Activated B cell treated with CpG ODN at 0.5 μM for 24 hours (primary cell): ENCODE data around the gene SPOP. TPM values are rescaled to one million over a fixed set of nuclear protein-coding genes. Genes with fewer than 3 reads are reported as not detected.

ENCODE experiments used
- ATAC-seq: fragments of 200-7000 bp; cut with Tn5 transposase; one replicate; pipeline ENCODE4 v1.10.0; 2021; ENCODE audit warnings: low read depth, mild to moderate bottlenecking, moderate library complexity
- CTCF ChIA-PET: fragments of 350-600 bp; sonication (Branson Sonifier 250); formaldehyde crosslinking; loops from one replicate; lab custom pipeline; 2021; ENCODE audit warnings: antibody characterized with exemption; lab: Charles Lee
- POLR2A ChIA-PET: fragments of 350-600 bp; sonication (Branson Sonifier 250); formaldehyde crosslinking; loops from one replicate; lab custom pipeline; 2021; ENCODE audit warnings: antibody characterized with exemption; lab: Charles Lee
- DNase-seq: peaks from one replicate; pipeline ENCODE4 v3.0.0; 2022
- H3K27ac Mint-ChIP-seq: one replicate; pipeline ENCODE4 v1.8.0; 2020; ENCODE audit warnings: mixed read lengths
- H3K27me3 Mint-ChIP-seq: one replicate; pipeline ENCODE4 v1.8.0; 2021; ENCODE audit warnings: mixed read lengths
- H3K36me3 Mint-ChIP-seq: one replicate; pipeline ENCODE4 v1.8.0; 2021; ENCODE audit warnings: low read depth, mixed read lengths
- H3K4me1 Mint-ChIP-seq: one replicate; pipeline ENCODE4 v1.8.0; 2021; ENCODE audit warnings: mixed read lengths
- H3K4me3 Mint-ChIP-seq: one replicate; pipeline ENCODE4 v1.8.0; 2020; ENCODE audit warnings: mild to moderate bottlenecking, mixed read lengths
- H3K9me3 Mint-ChIP-seq: one replicate; pipeline ENCODE4 v1.8.0; 2020; ENCODE audit warnings: mixed read lengths
- intact Hi-C: fragments of 100-400 bp; cut with micrococcal nuclease; formaldehyde crosslinking; loops from one replicate; pipeline ENCODE4 v1.15.1; 2024
- total RNA-seq: library from RNA; stranded (reverse); gene quantifications from 2 replicates; pipeline ENCODE4 v1.2.3, GENCODE V29; 2022
- TF ChIP-seq, protein P1 (sequence below): fragments of 200-600 bp; IDR thresholded peaks from one replicate; pipeline ENCODE4 v1.8.0; 2022; ENCODE audit warnings: antibody characterized with exemption, mild to moderate bottlenecking

SPOP gene
- total RNA-seq, 1 donor from 2014 or later: 65.8 TPM

GRCh38 chr17:49573510-49574322 is 104.2 kb downstream of the SPOP start:
- intact Hi-C loops: no loop called here
- ChIA-PET POLR2A (no interaction called here), CTCF (interaction anchor here (6.5 kb wide), 1 partner anchor 123 kb away, joined by 55 read pairs; no protein-coding TSS in a partner anchor)
- no peak overlapping the region for H3K27ac Mint-ChIP-seq
- ATAC-seq (no peak), DNase-seq (no peak)
- peaks cover 42% of the 10 kb centered on the region for H3K27me3 Mint-ChIP-seq
- no peak overlapping the region for H3K4me3 Mint-ChIP-seq
- no peaks in the 10 kb centered on the region for H3K9me3 Mint-ChIP-seq
- TF ChIP-seq, protein P1, sequence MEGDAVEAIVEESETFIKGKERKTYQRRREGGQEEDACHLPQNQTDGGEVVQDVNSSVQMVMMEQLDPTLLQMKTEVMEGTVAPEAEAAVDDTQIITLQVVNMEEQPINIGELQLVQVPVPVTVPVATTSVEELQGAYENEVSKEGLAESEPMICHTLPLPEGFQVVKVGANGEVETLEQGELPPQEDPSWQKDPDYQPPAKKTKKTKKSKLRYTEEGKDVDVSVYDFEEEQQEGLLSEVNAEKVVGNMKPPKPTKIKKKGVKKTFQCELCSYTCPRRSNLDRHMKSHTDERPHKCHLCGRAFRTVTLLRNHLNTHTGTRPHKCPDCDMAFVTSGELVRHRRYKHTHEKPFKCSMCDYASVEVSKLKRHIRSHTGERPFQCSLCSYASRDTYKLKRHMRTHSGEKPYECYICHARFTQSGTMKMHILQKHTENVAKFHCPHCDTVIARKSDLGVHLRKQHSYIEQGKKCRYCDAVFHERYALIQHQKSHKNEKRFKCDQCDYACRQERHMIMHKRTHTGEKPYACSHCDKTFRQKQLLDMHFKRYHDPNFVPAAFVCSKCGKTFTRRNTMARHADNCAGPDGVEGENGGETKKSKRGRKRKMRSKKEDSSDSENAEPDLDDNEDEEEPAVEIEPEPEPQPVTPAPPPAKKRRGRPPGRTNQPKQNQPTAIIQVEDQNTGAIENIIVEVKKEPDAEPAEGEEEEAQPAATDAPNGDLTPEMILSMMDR: no peak
- H3K4me1 Mint-ChIP-seq: peaks cover 13% of the 10 kb centered on the region
- H3K36me3 Mint-ChIP-seq: no peaks in the 10 kb centered on the region

DNA sequence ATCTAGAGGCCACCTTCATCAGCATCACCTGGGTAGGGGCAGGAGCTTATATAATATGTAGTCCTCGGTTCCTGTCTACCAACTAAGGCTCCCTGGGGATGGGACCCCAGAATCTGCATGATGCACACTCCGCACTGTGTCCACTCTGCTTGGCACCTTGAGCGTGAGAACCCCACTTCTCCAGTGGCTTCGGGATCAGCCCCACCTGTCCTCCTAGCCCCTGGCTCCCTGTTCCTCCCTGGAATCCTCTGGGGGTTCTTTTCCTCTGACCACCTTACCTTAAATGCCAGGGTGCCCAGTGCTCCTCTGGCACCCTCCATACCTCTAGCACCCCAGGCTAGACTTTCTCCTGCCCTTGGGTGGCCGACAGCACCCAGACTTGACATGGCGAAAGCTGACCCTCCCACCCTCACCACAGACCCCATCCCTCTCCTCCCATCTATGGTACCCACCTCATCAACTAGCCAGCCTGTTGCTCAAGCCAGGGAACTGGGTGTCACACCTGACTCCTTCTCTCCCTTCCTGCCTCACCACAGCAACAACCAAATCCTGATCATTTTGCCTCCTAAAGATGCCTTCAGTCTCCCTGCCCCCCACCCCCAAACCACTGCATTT is 105.0 kb downstream of the SPOP start:
- Mint-ChIP-seq H3K27me3 (peaks cover 41% of the 10 kb centered on the region), H3K4me3 (no peak overlapping the region), H3K36me3 (no peaks in the 10 kb centered on the region), H3K9me3 (no peaks in the 10 kb centered on the region), H3K27ac (no peak overlapping the region), H3K4me1 (peaks cover 18% of the 10 kb centered on the region)
- ATAC-seq (no peak), DNase-seq (no peak)
- CTCF ChIA-PET: interaction anchor here (6.5 kb wide), 1 partner anchor 124 kb away, joined by 55 read pairs; no protein-coding TSS in a partner anchor
- intact Hi-C loops: no loop called here
- POLR2A ChIA-PET: no interaction called here
- TF ChIP-seq, protein P1: no peak

DNA sequence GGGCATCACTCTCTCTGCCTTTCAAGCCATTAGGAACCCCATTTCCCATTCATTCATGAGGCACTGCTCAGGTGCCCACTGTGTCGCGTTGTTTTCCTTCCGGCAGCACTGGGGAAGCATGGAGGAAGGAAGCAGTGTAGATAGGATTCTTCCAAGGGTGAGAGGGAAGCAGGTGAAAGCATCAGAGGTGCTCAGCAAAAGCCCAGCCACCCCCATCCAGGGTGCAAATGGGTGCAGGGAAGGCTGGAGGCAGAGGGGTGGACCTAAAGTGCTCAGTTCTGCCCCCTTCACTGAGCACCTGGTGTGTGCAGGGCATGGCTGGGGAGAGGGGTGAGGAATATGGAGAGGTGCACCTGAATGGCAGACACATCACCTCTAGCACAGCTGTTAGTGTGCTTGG is 105.7 kb downstream of the SPOP start:
- intact Hi-C loops: no loop called here
- no peak overlapping the region for H3K4me3 Mint-ChIP-seq
- DNase-seq (no peak), ATAC-seq (no peak)
- no peak overlapping the region for H3K27ac Mint-ChIP-seq
- TF ChIP-seq, protein P1: no peak
- no peaks in the 10 kb centered on the region for H3K36me3 Mint-ChIP-seq
- POLR2A ChIA-PET: no interaction called here
- H3K27me3 Mint-ChIP-seq: peaks cover 40% of the 10 kb centered on the region
- H3K4me1 Mint-ChIP-seq: peaks cover 15% of the 10 kb centered on the region
- no peaks in the 10 kb centered on the region for H3K9me3 Mint-ChIP-seq
- CTCF ChIA-PET: interaction anchor here (1.4 to 6.5 kb wide), 2 partner anchors 124 to 136 kb away, joined by 4 to 55 read pairs; partner anchors contain the start of gene SLC35B1

DNA sequence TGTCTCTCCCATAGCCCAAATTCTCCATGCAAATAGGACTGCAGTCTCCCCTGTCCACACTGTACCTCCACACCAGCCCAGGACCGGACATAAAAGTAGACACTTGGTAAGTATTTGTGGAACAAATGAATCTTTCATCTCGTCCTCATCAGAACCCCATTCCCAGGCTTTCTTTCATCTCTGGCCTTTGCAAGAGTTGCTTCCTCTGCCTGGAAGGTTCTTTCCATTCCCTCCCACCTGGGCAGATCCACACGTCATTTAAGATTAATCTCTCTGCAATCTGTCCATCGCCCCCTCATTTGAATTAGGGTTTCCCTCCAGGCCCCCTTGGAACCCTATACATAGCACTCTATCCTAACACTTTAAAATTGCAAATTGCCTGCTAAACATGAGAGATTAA is 106.1 kb downstream of the SPOP start:
- Mint-ChIP-seq H3K9me3 (no peaks in the 10 kb centered on the region), H3K27ac (no peak overlapping the region), H3K36me3 (no peaks in the 10 kb centered on the region), H3K4me1 (peaks cover 12% of the 10 kb centered on the region), H3K27me3 (peaks cover 40% of the 10 kb centered on the region), H3K4me3 (no peak overlapping the region)
- POLR2A ChIA-PET: no interaction called here
- intact Hi-C loops: loop anchor here (2.0 kb wide), 1 partner anchor 217 kb away; the partner anchor contains the start of gene KAT7
- TF ChIP-seq, protein P1: no peak
- ATAC-seq (no peak), DNase-seq (no peak)
- CTCF ChIA-PET: interaction anchor here (0.9 to 6.5 kb wide), 4 partner anchors 120 to 137 kb away, joined by 3 to 55 read pairs (median 4); partner anchors contain the start of gene SLC35B1

GRCh38 chr17:49571283-49571682 is 106.6 kb downstream of the SPOP start:
- H3K4me1 Mint-ChIP-seq: peaks cover 11% of the 10 kb centered on the region
- H3K27ac Mint-ChIP-seq: no peak overlapping the region
- no peaks in the 10 kb centered on the region for H3K9me3 Mint-ChIP-seq
- H3K4me3 Mint-ChIP-seq: no peak overlapping the region
- TF ChIP-seq, protein P1: no peak
- POLR2A ChIA-PET: no interaction called here
- DNase-seq (no peak), ATAC-seq (no peak)
- H3K36me3 Mint-ChIP-seq: no peaks in the 10 kb centered on the region
- intact Hi-C loops: loop anchor here (2.0 kb wide), 1 partner anchor 218 kb away; the partner anchor contains the start of gene KAT7
- H3K27me3 Mint-ChIP-seq: peaks cover 40% of the 10 kb centered on the region
- CTCF ChIA-PET: interaction anchor here (0.9 to 6.5 kb wide), 5 partner anchors 120 to 158 kb away, joined by 3 to 55 read pairs (median 4); partner anchors contain the start of gene SLC35B1
